NCI-H774 (cell line): ENCODE results near the gene UNC5CL.
"Not testable (repeated sequence)": the region's sequence is repeated elsewhere in the genome, so short reads cannot be mapped to it uniquely, and the experiment has no call there.

Source experiments
- DNase-seq: peaks from one replicate; lab custom pipeline; 2025; lab: John Stamatoyannopoulos, UW

Gene UNC5CL

DNA sequence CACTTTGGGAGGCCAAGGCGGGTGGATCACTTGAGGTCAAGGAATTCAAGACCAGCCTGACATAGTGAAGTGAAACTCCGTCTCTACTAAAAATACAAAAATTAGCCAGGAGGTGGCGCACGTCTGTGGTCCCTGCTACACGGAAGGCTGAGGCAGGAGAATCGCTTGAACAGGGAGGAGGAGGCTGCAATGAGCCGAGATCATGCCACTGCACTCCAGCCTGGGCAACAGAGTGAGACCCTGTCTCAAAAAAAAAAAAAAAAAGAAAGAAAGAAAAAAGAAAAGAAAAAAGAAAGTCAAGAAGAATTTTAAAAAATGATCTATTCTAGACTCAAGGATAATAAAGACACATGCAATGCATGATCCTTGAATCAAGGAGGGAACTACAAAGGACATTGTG lies 32.8 kb downstream of the UNC5CL start:
- DNase-seq: not testable (repeated sequence)

DNA sequence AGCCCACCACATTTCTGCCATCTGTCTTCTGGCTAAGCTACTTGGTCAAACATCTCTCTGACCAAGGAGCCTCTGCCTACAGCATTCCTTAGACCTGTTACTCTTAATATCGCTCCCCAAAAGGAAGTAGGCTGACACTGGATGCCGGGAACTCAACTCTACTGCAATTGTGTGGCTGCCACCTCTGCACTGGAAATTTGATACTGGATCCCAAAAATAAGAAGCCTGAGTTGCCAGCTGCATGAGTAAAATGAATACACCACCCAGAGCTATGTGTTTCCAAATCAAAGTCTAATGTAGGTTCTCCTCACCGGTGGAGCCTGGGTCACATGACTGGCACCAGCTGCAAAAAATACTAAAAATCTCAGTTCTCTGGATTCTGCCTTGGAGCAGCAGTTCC lies 36.9 kb downstream of the UNC5CL start:
- no peak for DNase-seq

- no peak for DNase-seq
These were observed 38.8 kb downstream of the UNC5CL start for GRCh38 chr6:41000248-41000647.

- no peak for DNase-seq
These were observed 39.5 kb downstream of the UNC5CL start for GRCh38 chr6:40999569-40999968.

DNA sequence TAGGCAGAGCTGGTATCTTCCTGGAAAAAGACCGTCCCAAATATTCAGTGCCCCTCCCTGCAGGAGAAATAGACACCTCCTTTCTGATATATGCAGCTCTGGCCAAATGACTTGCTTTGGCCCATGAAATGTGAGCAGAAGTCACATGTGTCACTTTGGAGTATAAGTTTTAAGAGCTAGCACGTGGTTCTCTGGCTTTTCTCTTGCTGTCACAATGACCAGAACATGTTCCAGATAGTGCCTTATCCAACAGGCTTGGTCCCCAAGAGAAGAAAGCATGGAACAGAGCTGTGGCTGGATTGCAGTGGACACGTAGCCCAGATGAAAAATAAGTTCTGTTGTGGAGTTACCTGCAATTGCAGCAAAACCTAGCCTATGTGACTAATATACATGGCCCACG lies 40.4 kb downstream of the UNC5CL start:
- no peak for DNase-seq

DNA sequence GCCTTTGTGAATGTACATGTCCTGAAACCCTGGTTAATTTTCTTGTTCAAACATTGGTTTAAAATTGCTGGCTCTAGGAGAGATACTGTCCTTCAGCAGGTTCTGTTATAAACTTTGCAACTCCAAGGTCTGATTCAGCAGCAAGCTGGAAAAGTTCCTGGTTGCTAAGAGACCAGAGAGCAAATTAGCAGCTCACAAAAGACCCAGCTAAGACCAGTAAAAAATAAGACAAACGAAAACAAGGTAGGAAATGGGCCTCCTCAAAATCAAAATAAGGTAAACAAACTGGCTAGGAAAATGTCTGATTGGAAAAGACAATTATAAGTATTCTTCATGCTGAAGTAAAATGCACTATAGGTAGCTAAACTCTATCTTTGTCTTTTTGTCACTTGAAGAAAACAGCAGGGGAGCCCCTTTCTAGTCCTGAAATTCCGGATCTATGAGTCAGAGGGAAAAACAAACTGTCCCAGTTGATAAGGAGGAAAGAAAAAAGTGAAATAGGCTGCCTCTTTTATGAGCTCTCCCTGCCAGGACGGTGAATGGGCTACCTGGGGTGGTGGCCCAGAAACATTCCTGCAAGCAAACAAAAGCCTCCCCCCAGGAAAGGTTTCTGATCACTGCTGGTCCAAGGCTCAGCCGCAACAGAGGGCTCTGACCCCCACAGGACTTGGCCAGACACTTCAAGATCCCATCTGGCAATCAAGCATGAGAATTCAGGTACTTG lies 41.6 kb downstream of the UNC5CL start:
- DNase-seq: peak; percentile 41

DNA sequence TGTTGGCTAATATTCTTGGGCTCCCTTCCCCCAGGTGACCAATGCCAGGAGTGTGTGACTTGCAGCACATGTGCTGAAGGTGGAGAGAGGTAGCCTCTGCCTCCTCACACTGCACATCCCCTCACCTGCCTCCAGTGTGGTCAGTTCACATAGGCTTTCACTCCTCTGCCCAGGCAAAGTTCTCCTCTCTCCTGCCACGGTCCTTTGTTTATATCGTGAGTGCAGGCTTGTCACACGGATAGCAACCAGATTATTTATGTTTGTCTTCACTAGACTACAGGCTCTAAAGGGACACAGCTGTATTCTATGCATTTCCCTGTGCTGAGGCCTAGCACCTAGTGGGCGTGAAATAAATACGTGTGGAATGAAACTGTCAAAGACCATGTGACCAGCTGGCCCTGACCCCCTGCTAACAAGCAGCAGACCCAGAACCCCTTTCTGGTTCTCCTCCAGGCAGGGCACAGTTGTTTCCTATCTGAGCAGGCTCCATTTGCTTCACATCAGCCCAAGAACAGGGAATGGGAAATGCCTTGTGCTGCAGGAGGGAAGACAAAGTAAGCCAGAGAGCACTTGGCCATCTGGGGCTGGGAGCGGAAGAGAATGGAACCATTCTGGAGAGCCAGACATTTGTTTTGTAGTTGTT lies 42.3 kb downstream of the UNC5CL start:
- DNase-seq: no peak

DNA sequence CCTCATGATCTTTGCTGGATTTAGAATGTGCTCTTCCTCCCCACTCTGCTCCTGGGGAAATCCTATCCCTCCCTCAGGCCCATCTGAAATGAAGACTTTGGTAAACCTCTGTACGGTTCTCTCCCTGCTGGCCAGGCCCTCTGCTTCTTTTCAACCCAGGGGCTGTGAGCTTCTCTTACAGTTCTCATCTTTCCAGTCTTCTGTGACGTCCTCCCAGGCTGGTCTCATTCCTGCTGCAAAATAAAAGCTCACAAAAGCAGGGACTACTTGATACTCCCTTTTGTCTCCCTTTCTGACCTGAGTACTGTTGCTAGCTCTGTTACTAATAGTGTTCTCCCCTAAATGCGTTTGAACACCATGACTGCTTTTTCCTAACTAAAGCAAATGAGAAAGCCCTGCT lies 46.3 kb downstream of the UNC5CL start:
- DNase-seq: no peak

DNA sequence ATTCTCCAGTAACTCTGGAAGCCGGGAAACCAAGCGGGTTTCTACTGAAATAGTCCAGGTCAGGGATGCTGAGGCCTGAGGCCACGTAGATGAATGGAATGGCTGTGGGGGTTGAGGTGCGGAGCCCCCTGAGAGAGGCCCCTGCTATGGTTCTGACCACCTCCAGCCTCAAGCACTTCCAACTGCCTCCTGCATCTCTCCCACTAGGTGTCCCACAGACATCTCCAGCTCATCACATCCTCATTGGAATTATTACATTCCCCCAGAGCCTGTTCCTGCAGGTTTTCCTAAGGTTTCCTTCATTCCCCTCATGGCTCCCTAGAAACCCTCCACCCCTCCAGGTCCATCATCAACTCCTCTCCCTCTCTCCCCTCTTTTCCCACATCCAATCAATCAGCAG lies 48.7 kb downstream of the UNC5CL start:
- DNase-seq: no peak

DNA sequence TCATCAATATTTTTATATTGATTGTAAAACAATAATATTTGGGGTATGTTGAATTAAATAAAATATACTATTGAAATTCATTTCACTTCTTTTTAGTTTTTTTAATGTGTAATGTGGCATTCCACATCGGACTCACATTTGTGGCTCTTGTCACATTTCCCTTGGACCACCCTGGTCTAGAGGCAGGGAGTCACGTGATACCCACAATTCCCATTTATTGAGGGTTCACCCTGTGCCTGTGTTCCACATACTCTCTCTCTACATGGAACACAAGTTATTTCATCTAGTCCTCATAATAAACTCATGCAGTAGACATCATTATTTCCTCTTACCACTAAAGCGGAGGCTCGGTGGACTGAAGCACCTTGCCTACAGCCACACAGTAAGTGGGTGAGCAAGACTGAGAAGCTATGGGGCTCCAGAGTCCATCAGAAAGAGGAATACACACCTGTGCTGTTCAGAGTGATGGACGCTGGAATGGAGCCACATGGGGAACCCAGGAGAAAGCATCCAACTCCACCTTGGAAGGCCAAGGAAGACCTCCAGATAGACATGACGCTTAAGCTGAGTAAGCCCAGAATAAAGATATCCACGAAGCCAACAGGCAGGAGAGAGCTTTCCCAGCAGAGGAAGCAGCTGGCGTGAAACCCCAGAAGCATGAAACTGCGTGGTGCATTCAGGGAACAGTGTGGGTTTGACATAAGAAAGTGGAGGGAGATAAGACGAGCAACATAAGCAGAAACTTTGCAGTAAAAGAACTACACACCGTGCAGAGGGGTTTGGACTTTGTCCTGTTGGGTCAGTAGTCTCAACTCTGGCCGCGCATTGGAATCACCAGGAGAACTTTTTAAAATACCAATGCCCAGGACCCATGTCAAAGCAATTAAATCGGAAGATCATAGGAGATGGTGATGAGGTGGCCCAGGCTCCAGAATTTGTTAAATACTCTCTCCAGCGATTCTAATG lies 49.5 kb downstream of the UNC5CL start:
- no peak for DNase-seq

- DNase-seq: no peak
These were observed 50.4 kb downstream of the UNC5CL start for GRCh38 chr6:40988634-40989033.

DNA sequence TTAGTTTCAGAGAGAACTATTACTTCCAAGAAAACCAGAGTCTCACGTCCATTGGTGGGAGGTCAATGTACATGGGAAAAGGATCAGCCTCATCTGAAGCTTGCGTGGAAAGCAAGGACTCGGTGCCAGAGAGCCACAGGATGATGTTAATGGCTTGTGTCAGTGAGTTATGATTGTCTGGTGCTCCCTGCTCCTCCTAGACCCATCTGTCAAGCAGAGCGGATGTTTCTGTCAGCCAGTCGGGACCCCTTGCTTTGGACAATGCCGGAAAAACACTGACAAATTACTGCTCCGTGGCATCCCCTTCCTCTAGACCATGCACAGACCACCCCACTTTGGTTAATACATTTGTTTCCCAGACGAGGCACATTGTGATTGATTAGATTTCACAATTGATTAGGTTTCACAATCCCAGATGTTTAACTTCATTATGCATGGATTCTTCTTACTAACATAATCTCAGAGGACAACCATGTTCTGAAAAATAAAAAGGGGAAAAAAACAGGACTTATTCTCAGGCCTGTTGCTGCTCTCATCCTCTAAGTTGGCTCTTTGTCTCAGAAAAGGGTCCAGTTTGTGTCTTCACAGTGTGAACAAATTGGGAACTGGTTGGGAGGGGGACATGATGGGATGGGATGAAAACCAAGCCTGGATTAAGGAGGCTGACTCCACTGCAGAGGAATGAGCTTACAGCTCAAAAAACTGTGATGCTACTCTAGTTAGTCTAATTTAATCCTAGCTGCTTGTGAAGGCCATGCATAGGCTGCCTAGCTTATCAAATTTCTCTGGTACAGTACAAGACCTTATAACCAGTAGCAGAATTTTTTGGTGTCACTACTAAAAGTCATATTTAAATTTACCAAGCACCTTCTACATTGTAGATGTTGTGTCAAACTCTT lies 51.9 kb downstream of the UNC5CL start:
- DNase-seq: no peak

DNA sequence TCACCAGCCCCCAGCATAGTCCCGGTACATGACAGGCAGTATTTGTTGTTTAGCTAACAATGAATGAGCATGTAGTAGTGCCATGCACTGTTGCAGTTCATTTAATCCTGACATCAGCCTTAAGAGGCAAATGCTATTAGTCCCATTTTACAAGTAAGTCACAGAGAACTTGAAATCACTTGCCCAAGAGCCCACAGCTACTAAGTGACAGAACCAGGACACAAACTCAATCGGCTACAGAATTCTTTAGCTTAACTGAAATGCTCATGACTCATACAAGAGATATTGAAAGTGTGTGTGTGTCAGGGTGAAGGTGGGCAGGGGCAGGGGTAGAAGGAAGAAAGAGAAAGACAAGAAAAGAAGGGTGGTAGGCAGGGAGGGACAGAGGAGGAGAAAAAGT lies 52.7 kb downstream of the UNC5CL start:
- DNase-seq: no peak

DNA sequence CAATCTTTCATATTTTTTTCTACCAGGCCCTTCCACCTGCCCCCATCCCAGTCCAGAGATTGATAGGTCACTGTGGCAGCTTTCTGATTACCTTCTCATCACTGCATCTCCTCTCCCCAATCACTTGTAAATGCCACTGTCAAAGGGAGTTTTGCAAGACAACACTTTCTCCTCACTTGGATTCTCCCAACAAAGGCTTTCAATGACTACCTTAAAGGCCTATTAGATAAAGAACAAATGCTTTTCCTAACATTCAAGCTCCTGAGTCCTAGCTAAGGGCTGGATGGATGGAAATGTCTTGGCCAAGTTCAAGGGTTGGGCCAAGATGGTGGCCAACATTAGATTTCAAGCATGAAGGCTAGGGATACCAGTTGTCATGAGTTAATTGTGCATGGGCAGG lies 55.3 kb downstream of the UNC5CL start:
- no peak for DNase-seq

DNA sequence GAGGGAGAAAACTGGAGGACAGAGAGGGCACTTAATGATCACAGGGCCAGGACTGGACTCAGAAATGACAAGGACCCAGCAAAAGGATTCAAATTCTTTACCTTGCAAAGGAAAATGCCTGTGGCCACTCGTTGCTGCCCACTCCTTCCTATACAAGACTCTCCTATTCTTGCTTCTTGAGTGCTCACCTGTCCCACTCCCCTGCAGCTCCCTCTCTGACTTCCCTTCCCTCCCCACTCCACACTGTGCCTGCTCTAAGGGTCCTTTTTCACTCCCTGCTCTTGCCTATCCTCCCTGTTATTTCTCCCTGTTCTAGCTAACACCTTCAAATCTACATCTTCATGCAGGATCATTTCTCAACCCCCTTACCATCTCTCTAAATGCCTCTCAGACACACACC lies 56.1 kb downstream of the UNC5CL start:
- DNase-seq: no peak

- no peak for DNase-seq
These were observed 60.2 kb downstream of the UNC5CL start for GRCh38 chr6:40978687-40979289.

- no peak for DNase-seq
These were observed 61.3 kb downstream of the UNC5CL start for GRCh38 chr6:40977695-40978094.

GRCh38 chr6:40977085-40977484 lies 61.9 kb downstream of the UNC5CL start:
- no peak for DNase-seq
